Transverse colon (tissue), 4 donors: Measurements from ENCODE around the gene CACNA1C.

Source experiments
- CTCF ChIP-seq, 5 experiments: fragments of 200-600 bp in 3 of 5; fragments of 450-650 bp in 2 of 5; sonication (generic) in 3 of 5; IDR thresholded peaks; 1 replicate in 2 of 5; 2 replicates in 3 of 5; pipeline ENCODE4 v1.5.1; 2016 to 2017; ENCODE audit warnings: antibody characterized with exemption in 5 of 5, inconsistent platforms in 3 of 5, mild to moderate bottlenecking in 2 of 5, moderate library complexity in 1 of 5
- POLR2AphosphoS5 ChIP-seq, 3 donors: sonication (generic); formaldehyde crosslinking; IDR thresholded peaks; one replicate each; pipeline ENCODE4 v1.6.1; 2016; ENCODE audit warnings: antibody characterized with exemption in 3 of 3

- TF ChIP-seq POLR2AphosphoS5 (IDR thresholded peaks at IDR 0.05) = peak in 1 of 3 donors; percentile 29
- TF ChIP-seq CTCF (IDR thresholded peaks at IDR 0.05) = no peak
These were observed 1.6 kb downstream of the CACNA1C start for GRCh38 chr12:2054091-2055018.
